Endothelial cell of umbilical vein (primary cell): Measurements from ENCODE around the gene RAB40B. TPM values are rescaled to one million over a fixed set of nuclear protein-coding genes. Genes with fewer than 3 reads are reported as not detected.

Source experiments
- BruUV-seq: library from RNA; stranded (reverse); fragments of 400-500 nt; replicated peaks from 2 replicates; lab custom pipeline; 2021; lab: Mats Ljungman, UMichigan
- CTCF ChIA-PET: fragments of 300-600, 350-600 bp; sonication (Branson Sonifier 250); formaldehyde crosslinking; loops from one replicate; lab custom pipeline; 2021; ENCODE audit warnings: antibody characterized with exemption, inconsistent platforms; lab: Charles Lee
- POLR2A ChIA-PET: fragments of 300-600, 350-600 bp; sonication (Branson Sonifier 250); formaldehyde crosslinking; loops from one replicate; lab custom pipeline; 2021; ENCODE audit warnings: antibody characterized with exemption, inconsistent platforms; lab: Charles Lee
- DNase-seq: peaks from one replicate; pipeline ENCODE4 v3.0.0-alpha.2; 2011; ENCODE audit warnings: low read depth, low spot score
- FAIRE-seq: peaks from 2 replicates; lab custom pipeline; 2011; peaks lifted over from hg19 to GRCh38; lab: Jason Lieb, UNC
- H2AFZ ChIP-seq: 2 replicates; pipeline ENCODE4 v1.6.0; 2012; ENCODE audit warnings: low read depth, low read length, control low read depth, inconsistent platforms
- H3K27ac ChIP-seq: 2 replicates; pipeline ENCODE4 v1.5.1; 2011; ENCODE audit warnings: low read depth, mild to moderate bottlenecking, control low read depth, low read length, moderate library complexity; ENCODE audit not compliant: insufficient read depth
- H3K27me3 ChIP-seq, 2 experiments: 2 replicates each; pipeline versions ENCODE4 v1.6.0 to v1.6.1; 2011; ENCODE audit warnings: low read length in 2 of 2, mixed read lengths in 1 of 2; ENCODE audit not compliant: control insufficient read depth in 2 of 2, insufficient read depth in 2 of 2
- H3K36me3 ChIP-seq, 2 experiments: 2 replicates in 1 of 2; 3 replicates in 1 of 2; pipeline ENCODE4 v1.5.1; 2011; ENCODE audit warnings: low read length in 2 of 2, mild to moderate bottlenecking in 1 of 2, moderate library complexity in 1 of 2; ENCODE audit not compliant: control insufficient read depth in 2 of 2, insufficient read depth in 2 of 2; ENCODE audit errors: extremely low read depth in 1 of 2
- H3K4me1 ChIP-seq: 3 replicates; pipeline ENCODE4 v1.5.1; 2011; ENCODE audit warnings: mild to moderate bottlenecking, low read length; ENCODE audit not compliant: control insufficient read depth, insufficient read depth; ENCODE audit errors: extremely low read depth
- H3K4me2 ChIP-seq: 2 replicates; pipeline ENCODE4 v1.6.1; 2011; ENCODE audit warnings: low read length, control low read depth, mixed read lengths; ENCODE audit not compliant: insufficient read depth
- H3K4me3 ChIP-seq, 3 experiments: fragments of 200-600 bp in 1 of 3; sonication (generic), shearing (Covaris generic) in 1 of 3; replicated peaks in 1 of 3; 2 replicates each; pipeline ENCODE4 v1.5.1; 2011 to 2016; ENCODE audit warnings: control low read depth in 3 of 3, low read length in 3 of 3, mild to moderate bottlenecking in 2 of 3, inconsistent platforms in 1 of 3, low read depth in 1 of 3, moderate library complexity in 1 of 3; ENCODE audit not compliant: insufficient read depth in 1 of 3
- H3K79me2 ChIP-seq: 2 replicates; pipeline ENCODE4 v1.6.0; 2012; ENCODE audit warnings: low read length, inconsistent platforms; ENCODE audit not compliant: control insufficient read depth, insufficient read depth
- H3K9ac ChIP-seq: replicated peaks from 2 replicates; pipeline ENCODE3; 2011; ENCODE audit warnings: low read length, control low read depth; ENCODE audit not compliant: insufficient read depth; ENCODE audit errors: extremely low read depth
- H3K9me1 ChIP-seq: replicated peaks from 3 replicates; pipeline ENCODE4 v1.6.0; 2011; ENCODE audit warnings: mild to moderate bottlenecking, low read length; ENCODE audit not compliant: control insufficient read depth, insufficient read depth; ENCODE audit errors: extremely low read depth
- H3K9me3 ChIP-seq: replicated peaks from 2 replicates; pipeline ENCODE4 v1.5.1; 2012; ENCODE audit warnings: low read length, inconsistent platforms; ENCODE audit not compliant: control insufficient read depth, insufficient read depth
- H4K20me1 ChIP-seq: replicated peaks from 2 replicates; pipeline ENCODE3; 2011; ENCODE audit warnings: mild to moderate bottlenecking, low read length; ENCODE audit not compliant: control insufficient read depth, insufficient read depth; ENCODE audit errors: extremely low read depth
- CTCF ChIP-seq, 2 donors: IDR thresholded peaks; 1 replicate in 1 of 2; 2 replicates in 1 of 2; pipeline ENCODE4 v1.5.1; 2011; ENCODE audit warnings: low read length in 2 of 2, mild to moderate bottlenecking in 2 of 2, moderate library complexity in 2 of 2, control low read depth in 1 of 2, inconsistent platforms in 1 of 2, low read depth in 1 of 2; ENCODE audit not compliant: insufficient read depth in 1 of 2; ENCODE audit errors: extremely low read depth in 1 of 2
- EZH2 ChIP-seq: IDR thresholded peaks from 2 replicates; pipeline ENCODE4 v1.6.1; 2012; ENCODE audit warnings: borderline replicate concordance, low read depth, mild to moderate bottlenecking, moderate library complexity, low read length, inconsistent platforms; ENCODE audit not compliant: severe bottlenecking
- FOS ChIP-seq: IDR thresholded peaks from 2 replicates; pipeline ENCODE4 v1.6.1; 2011; ENCODE audit warnings: mild to moderate bottlenecking, low read length, moderate library complexity, borderline replicate concordance; ENCODE audit not compliant: insufficient read depth
- GATA2 ChIP-seq: IDR thresholded peaks from 2 replicates; pipeline ENCODE4 v1.7.0; 2011; ENCODE audit warnings: low read depth, mild to moderate bottlenecking, moderate library complexity, mixed read lengths, low read length; ENCODE audit not compliant: insufficient read length, insufficient read depth
- JUN ChIP-seq: IDR thresholded peaks from 2 replicates; pipeline ENCODE4 v1.6.1; 2011; ENCODE audit warnings: borderline replicate concordance, low read depth; ENCODE audit not compliant: insufficient read length, insufficient read depth
- MAX ChIP-seq: IDR thresholded peaks from 2 replicates; pipeline ENCODE4 v1.6.1; 2011; ENCODE audit not compliant: insufficient read depth, insufficient read length
- MYC ChIP-seq: IDR thresholded peaks from one replicate; pipeline ENCODE4 v1.6.1; 2011; ENCODE audit warnings: mild to moderate bottlenecking, low read depth, low read length
- POLR2A ChIP-seq: IDR thresholded peaks from 2 replicates; pipeline ENCODE4 v1.6.1; 2012; ENCODE audit warnings: low read depth, mild to moderate bottlenecking, control low read depth, low read length
- POLR2AphosphoS5 ChIP-seq: IDR thresholded peaks from 2 replicates; pipeline ENCODE4 v1.6.1; 2012; ENCODE audit warnings: low read depth, mild to moderate bottlenecking, control low read depth, low read length, moderate library complexity; ENCODE audit not compliant: insufficient read depth
- dilution Hi-C: fragments of 300-500 bp; cut with MboI; formaldehyde crosslinking; loops from one replicate; pipeline ENCODE4 v1.15.0; 2019; ENCODE audit warnings: low sequenced_read_pairs; ENCODE audit not compliant: extremely low pct_ligation_motif_present
- intact Hi-C: fragments of 100-400 bp; cut with micrococcal nuclease; formaldehyde crosslinking; loops from one replicate; pipeline ENCODE4 v1.10.0; 2022
- polyA plus RNA-seq, 4 experiments: library from polyadenylated mRNA; depleted of rRNA in 3 of 4; stranded (reverse) in 3 of 4; unstranded in 1 of 4; fragments of >200 nt; gene quantifications; 2 replicates each; pipeline versions ENCODE4 v1.2.1 to v1.2.3, GENCODE V29; 2011 to 2012; ENCODE audit warnings: missing spikeins in 1 of 4
- total RNA-seq: library from RNA; stranded (reverse); gene quantifications from 2 replicates; pipeline ENCODE4 v1.2.3, GENCODE V29; 2021

The RAB40B gene
- total and polyA plus RNA-seq, 2 donors (not counting 3 experiments of a cell fraction or from before 2014, with no cell fraction given), result 5.5 to 9.3 TPM

- no peak for DNase-seq
- Histone ChIP-seq H3K9me3 (no peaks in the 10 kb centered on the region), H3K79me2 (no peaks in the 10 kb centered on the region), H3K9ac (no peak overlapping the region), H3K9me1 (no peaks in the 10 kb centered on the region), H3K27me3 (no peaks in the 10 kb centered on the region), H3K36me3 (peaks cover 0 to 4% of the 10 kb centered on the region in 2 experiments), H3K27ac (no peak overlapping the region), H3K4me3 (no peak overlapping the region), H3K4me2 (no peak overlapping the region), H3K4me1 (no peaks in the 10 kb centered on the region), H4K20me1 (no peaks in the 10 kb centered on the region), H2AFZ (no peak overlapping the region)
- ChIA-PET POLR2A (no interaction called here), CTCF (no interaction called here)
- no peak for FAIRE-seq
- dilution Hi-C loops (no loop called here), intact Hi-C loops (no loop called here)
- BruUV-seq, result no TSS peak
- TF ChIP-seq POLR2AphosphoS5, result no peak
- no peak for TF ChIP-seq EZH2
- no peak for TF ChIP-seq POLR2A
- no peak for TF ChIP-seq CTCF (IDR thresholded peaks at IDR 0.05; ENCODE audit: extremely low read depth in 1 of 2, insufficient read depth in 1 of 2, low read depth in 1 of 2, low read length in 2 of 2)
- TF ChIP-seq JUN, result no peak
- TF ChIP-seq MYC, result no peak
- TF ChIP-seq GATA2, result no peak
- no peak for TF ChIP-seq MAX
- TF ChIP-seq FOS, result no peak
These were observed 42.6 kb upstream of the RAB40B start for GRCh38 chr17:82740906-82741759.
